GM21723 (cell line): Measurements from ENCODE around the gene ADD2.
"Not testable (repeated sequence)": the region's sequence is repeated elsewhere in the genome, so short reads cannot be mapped to it uniquely, and the experiment has no call there.

Source experiments
- ATAC-seq: cut with Tn5 transposase; IDR thresholded peaks from one replicate; pipeline ENCODE4 v1.9.1; 2021; ENCODE audit warnings: mild to moderate bottlenecking, moderate library complexity; ENCODE audit not compliant: unreplicated experiment

ADD2 gene, protein sequence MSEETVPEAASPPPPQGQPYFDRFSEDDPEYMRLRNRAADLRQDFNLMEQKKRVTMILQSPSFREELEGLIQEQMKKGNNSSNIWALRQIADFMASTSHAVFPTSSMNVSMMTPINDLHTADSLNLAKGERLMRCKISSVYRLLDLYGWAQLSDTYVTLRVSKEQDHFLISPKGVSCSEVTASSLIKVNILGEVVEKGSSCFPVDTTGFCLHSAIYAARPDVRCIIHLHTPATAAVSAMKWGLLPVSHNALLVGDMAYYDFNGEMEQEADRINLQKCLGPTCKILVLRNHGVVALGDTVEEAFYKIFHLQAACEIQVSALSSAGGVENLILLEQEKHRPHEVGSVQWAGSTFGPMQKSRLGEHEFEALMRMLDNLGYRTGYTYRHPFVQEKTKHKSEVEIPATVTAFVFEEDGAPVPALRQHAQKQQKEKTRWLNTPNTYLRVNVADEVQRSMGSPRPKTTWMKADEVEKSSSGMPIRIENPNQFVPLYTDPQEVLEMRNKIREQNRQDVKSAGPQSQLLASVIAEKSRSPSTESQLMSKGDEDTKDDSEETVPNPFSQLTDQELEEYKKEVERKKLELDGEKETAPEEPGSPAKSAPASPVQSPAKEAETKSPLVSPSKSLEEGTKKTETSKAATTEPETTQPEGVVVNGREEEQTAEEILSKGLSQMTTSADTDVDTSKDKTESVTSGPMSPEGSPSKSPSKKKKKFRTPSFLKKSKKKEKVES

DNA sequence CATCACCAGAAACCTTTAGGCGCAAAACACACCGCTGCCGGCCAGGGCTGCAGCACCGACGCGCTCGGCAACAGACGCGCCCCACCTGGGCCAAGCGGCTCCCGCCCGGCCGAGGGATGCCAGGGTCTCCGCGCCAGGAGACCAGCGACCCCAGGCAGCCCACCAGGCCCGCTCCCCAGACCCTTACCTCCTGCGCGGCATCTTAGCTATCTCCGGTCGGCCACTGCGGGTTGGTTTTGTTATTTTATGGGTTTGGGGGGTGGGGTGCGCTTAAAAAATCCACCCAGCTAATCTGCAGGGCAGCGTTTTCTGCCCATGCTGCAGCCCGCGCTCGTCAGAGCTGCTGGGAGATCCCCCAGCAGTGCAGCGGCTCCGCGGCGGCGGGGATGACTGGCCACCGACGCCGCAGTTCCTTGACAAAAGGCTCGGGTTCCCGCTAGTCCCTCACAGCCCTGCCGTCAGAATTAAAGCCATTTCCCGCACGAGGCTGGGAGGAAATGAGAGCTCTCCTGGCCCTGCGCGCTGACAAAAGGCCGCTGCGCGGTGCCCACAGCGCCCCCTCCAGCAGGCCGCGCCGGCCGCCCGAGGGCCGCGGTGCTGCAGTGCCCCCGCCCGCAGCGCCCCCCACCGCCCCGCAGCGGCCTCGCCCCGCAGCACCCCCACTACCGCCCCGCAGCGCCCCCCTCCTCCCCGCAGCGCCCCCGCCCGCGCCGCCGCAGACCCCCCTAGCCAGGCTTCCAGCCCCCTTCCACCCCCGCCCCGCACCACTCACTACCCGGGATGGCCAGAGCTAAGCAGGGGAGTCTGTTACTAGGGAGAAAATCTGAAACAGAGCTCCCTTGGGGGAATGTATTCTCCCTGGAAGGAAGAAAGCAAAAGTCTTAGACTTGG, at the start of gene ADD2:
TSS of gene ADD2 (minus strand) at position 502 of the 891 bp plus-strand sequence. CDS start 61,792 bp downstream, outside the sequence.
- no peak for ATAC-seq

- ATAC-seq = no peak
These were observed 49.4 kb upstream of the ADD2 start for GRCh38 chr2:70817284-70817954.

GRCh38 chr2:70816726-70817125, 48.7 kb upstream of the ADD2 start:
- ATAC-seq = no peak

- ATAC-seq = no peak
These were observed 41.3 kb upstream of the ADD2 start for GRCh38 chr2:70808983-70809958.

GRCh38 chr2:70807828-70808118, 39.8 kb upstream of the ADD2 start:
- ATAC-seq = no peak

- ATAC-seq = no peak
These were observed 39.3 kb upstream of the ADD2 start for GRCh38 chr2:70807102-70807827.

DNA sequence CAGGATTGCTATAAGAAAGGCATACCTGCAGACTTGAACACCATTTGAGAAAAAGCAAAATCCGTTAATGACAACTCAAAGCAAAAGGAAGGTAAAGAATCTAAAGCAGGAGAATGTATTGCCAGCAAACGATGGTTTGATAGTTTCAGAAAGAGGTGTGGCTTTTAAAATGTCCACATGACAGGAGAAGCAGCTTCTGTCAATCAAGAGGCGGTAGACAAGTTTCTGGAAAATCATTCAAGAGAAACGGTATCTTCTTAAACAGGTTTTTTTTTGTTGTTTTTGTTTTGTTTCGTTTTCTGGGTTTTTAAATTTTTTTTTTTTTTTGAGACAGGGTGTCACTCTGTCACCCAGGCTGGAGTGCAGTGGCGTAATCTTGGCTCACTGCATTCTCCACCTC, 38.6 kb upstream of the ADD2 start:
- ATAC-seq = no peak

DNA sequence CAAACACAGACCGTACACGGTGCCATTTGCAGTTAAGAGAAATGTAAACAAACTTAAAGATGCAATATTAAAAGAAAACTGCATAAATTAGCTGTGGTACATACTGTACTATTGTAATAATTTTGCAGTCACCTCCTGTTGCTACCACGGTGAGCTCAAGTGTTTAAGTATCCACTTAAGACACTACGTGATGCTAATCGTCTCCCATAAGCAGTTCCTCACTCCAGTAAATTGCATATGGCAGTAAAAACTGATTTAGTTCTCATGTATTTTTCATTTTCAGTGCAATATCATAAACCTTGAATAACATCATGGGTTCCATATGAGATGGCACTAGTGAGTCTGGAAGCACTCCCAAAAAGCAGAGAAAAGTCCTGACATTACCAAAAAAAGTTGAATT, 38.0 kb upstream of the ADD2 start:
- no peak for ATAC-seq

- no peak for ATAC-seq
These were observed 33.7 kb upstream of the ADD2 start for GRCh38 chr2:70801607-70802263.

GRCh38 chr2:70799706-70800105, 31.7 kb upstream of the ADD2 start:
- ATAC-seq = no peak

DNA sequence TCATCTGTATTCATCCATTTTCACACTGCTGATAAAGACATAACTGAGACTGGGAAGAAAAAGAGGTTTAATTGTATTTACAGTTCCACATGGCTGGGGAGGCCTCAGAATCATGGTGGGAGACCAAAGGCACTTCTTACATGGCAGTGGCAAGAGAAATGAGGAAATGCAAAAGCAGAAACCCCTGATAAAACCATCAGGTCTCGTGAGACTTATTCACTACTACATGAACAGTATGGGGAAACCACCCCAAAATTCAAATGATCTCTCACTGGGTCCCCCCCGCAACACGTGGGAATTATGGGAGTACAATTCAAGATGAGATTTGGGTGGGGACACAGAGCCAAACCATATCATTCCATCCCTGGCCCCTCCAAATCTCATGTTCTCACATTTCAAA, 30.0 kb upstream of the ADD2 start:
- not testable (repeated sequence) for ATAC-seq

DNA sequence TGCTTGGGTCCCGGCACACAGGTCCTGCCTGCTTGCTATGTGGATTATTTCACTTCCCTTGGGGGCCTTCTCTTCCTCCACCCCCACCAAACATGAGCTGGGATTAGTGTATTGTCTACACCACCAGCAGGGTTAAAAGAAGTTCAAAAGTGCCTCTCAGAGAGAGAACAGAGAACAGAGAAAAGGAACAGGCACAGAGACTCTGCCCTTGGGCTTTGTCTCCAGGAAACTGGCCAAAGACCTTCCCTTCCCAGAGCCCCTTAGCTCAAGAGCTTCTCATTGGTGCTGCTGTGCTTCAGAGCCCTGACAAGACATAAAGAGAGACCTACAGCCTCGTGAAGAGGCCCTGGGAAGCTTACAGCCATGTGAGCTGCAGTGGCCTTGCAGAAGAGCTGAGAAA, 29.5 kb upstream of the ADD2 start:
- ATAC-seq = no peak

- ATAC-seq = no peak
These were observed 28.3 kb upstream of the ADD2 start for GRCh38 chr2:70796262-70796661.

DNA sequence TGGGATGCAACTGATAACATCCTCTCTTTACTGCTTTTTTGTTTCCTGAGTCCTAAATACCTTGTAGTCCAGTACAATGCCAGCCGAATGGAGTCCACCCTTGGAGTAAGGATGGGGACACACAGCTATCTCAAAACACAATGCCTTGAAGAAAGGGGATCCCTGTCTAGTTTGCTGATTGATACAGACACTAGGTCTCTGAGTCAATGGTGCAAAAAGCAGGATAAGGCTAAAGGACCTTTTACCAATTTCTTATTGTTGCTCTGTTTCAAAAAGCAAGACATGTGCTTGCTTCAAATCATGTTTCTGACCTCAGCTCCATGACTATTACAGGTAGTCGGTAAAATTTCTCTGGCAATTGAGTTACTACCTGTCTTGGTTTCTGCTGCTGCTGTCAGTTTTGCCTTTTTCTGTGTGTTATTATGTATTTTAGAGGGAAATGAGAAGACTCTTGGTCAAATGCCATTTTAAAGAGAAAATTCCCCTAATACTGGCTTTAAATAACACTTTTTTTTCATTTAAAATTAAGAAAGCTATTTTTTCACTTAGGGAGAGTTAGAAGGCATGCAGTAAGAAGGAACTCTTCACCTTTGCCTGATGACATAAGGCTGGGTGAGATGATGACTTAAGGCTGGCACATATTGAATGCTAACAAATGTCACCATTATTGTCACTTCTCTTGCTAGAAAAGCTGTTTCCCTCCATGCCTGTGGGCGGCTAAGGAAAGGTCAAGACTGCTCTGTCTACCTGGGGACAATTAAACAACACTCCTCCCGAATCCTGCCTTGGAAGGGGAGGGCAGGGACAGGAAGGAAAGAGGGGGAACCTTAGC, 27.4 kb upstream of the ADD2 start:
- ATAC-seq = no peak

GRCh38 chr2:70793450-70793849, 25.4 kb upstream of the ADD2 start:
- no peak for ATAC-seq

DNA sequence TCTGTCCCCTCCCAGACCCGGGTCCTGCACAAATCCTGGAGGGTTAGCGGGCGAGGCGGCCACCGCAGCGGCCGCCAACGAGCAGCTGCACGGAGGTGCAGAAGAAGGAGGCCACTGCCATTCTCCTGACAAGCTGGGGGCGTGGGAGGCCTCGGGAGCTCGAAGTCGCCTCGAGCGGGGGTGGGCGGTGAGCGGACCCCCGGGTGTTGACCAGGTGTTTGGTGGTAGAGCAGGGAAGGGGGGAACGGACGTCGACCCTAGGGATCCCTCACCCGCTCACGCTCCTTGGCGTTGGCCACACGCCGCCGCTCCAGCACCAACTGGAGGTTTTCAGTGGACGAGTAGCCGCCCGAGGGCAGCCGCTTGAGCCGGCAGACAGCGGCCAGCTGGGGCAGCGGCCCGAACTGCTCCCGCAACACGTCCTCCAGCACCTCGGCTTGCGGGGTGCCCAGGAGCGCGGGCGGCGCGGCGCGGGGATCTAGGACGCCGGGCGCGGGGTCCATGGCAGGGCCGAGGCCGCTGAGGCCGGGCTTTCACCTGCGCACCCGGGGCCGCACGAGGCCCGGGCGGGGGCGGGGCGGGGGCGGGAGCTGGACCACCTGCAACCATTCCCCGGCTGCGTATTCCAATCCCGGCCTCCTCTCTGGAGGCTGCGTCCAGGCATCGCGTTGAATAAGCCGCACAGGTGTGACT, 22.3 kb upstream of the ADD2 start, which contains the start of gene FIGLA:
TSS of gene FIGLA (minus strand) at position 508 of the 693 bp plus-strand sequence. CDS start at position 503, 5 bp downstream.
- no peak for ATAC-seq
